RPMI7951 (cell line): Measurements from ENCODE around the gene CACNA1G. TPM values are rescaled to one million over a fixed set of nuclear protein-coding genes. Genes with fewer than 3 reads are reported as not detected.

ENCODE experiments used
- DNase-seq: peaks from one replicate; pipeline ENCODE4 v3.0.0-alpha.2; 2012; ENCODE audit warnings: low read depth
- total RNA-seq: library from RNA; depleted of rRNA; stranded (reverse); fragments of >200 nt; shearing (Covaris generic); gene quantifications from 2 replicates; pipeline ENCODE4 v1.2.3, GENCODE V29; 2014

The CACNA1G gene
- total RNA-seq, 1 experiment from 2014 or later, result 0.12 TPM

- no peak for DNase-seq
These were observed 72.1 kb downstream of the CACNA1G start for GRCh38 chr17:50632637-50633036.

GRCh38 chr17:50633683-50634082 is 73.2 kb downstream of the CACNA1G start:
- no peak for DNase-seq

- peak; percentile 58 for DNase-seq
These were observed 73.9 kb downstream of the CACNA1G start, which contains the start of gene ABCC3 for GRCh38 chr17:50634224-50634914. Gene ABCC3, plus strand, starts transcription at chr17:50634881. Its CDS starts 56 bp downstream, at chr17:50634937.

GRCh38 chr17:50634915-50635731 is 74.6 kb downstream of the CACNA1G start:
- DNase-seq, result no peak

- no peak for DNase-seq
These were observed 75.1 kb downstream of the CACNA1G start for GRCh38 chr17:50635732-50635981.

GRCh38 chr17:50635982-50636803 is 75.7 kb downstream of the CACNA1G start:
- DNase-seq, result no peak

- no peak for DNase-seq
These were observed 76.3 kb downstream of the CACNA1G start for GRCh38 chr17:50636804-50637195.

- DNase-seq, result no peak
These were observed 77.5 kb downstream of the CACNA1G start for GRCh38 chr17:50637829-50638605.

GRCh38 chr17:50638606-50638965 is 78.1 kb downstream of the CACNA1G start:
- DNase-seq, result no peak

- peak; percentile 99 for DNase-seq
These were observed 78.6 kb downstream of the CACNA1G start for GRCh38 chr17:50638966-50639713.

GRCh38 chr17:50640686-50641351 is 80.3 kb downstream of the CACNA1G start:
- DNase-seq, result peak; percentile 74

- DNase-seq, result no peak
These were observed 80.8 kb downstream of the CACNA1G start for GRCh38 chr17:50641357-50641756.

GRCh38 chr17:50642071-50642721 is 81.7 kb downstream of the CACNA1G start:
- no peak for DNase-seq

- peak; percentile 50 for DNase-seq
These were observed 82.5 kb downstream of the CACNA1G start for GRCh38 chr17:50642722-50643656.

- DNase-seq, result no peak
These were observed 85.5 kb downstream of the CACNA1G start for GRCh38 chr17:50645748-50646682.

GRCh38 chr17:50647187-50647586 is 86.7 kb downstream of the CACNA1G start:
- no peak for DNase-seq

- DNase-seq, result no peak
These were observed 88.8 kb downstream of the CACNA1G start for GRCh38 chr17:50649042-50649908.
